HTERT RPE-1 (cell line): ENCODE measurements around the gene CDK18.

Experiments used
- in situ Hi-C: fragments of 300-500 bp; cut with MboI; formaldehyde crosslinking; loops from 4 replicates; pipeline ENCODE4 v1.14.3; 2020; ENCODE audit warnings: low sequenced_read_pairs

CDK18 gene

GRCh38 chr1:205535866-205536758, 31.6 kb downstream of the CDK18 start:
- in situ Hi-C loops: no loop called here

GRCh38 chr1:205536759-205537361, 32.4 kb downstream of the CDK18 start:
- in situ Hi-C loops: no loop called here

GRCh38 chr1:205537386-205538018, 33.0 kb downstream of the CDK18 start:
- in situ Hi-C loops: no loop called here

- in situ Hi-C loops: no loop called here
Measured at GRCh38 chr1:205538235-205538840, 33.9 kb downstream of the CDK18 start.

- in situ Hi-C loops: no loop called here
Measured at GRCh38 chr1:205541161-205541886, 36.9 kb downstream of the CDK18 start.

- in situ Hi-C loops: no loop called here
Measured at GRCh38 chr1:205542367-205542766, 37.9 kb downstream of the CDK18 start.

GRCh38 chr1:205543351-205544301, 39.2 kb downstream of the CDK18 start:
- in situ Hi-C loops: no loop called here

- in situ Hi-C loops: no loop called here
Measured at GRCh38 chr1:205545001-205545919, 40.8 kb downstream of the CDK18 start.

- in situ Hi-C loops: no loop called here
Measured at GRCh38 chr1:205545991-205546390, 41.5 kb downstream of the CDK18 start.

GRCh38 chr1:205546541-205546940, 42.1 kb downstream of the CDK18 start:
- in situ Hi-C loops: no loop called here

- in situ Hi-C loops: no loop called here
Measured at GRCh38 chr1:205547936-205548827, 43.7 kb downstream of the CDK18 start.

- in situ Hi-C loops: no loop called here
Measured at GRCh38 chr1:205554026-205554811, 49.8 kb downstream of the CDK18 start.

GRCh38 chr1:205561501-205562203, 57.2 kb downstream of the CDK18 start:
- in situ Hi-C loops: no loop called here

- in situ Hi-C loops: no loop called here
Measured at GRCh38 chr1:205563927-205564441, 59.5 kb downstream of the CDK18 start.

- in situ Hi-C loops: no loop called here
Measured at GRCh38 chr1:205565799-205566198, 61.3 kb downstream of the CDK18 start.

- in situ Hi-C loops: no loop called here
Measured at GRCh38 chr1:205567716-205568115, 63.2 kb downstream of the CDK18 start.
